Fibroblast of lung (primary cell): ENCODE results near the gene TDRD9.

ENCODE experiments used
- CTCF ChIP-seq, 2 donors: IDR thresholded peaks in 1 of 2; conservative IDR thresholded peaks in 1 of 2; 1 replicate in 1 of 2; 2 replicates in 1 of 2; pipeline ENCODE4 v1.5.1; 2011 to 2012; ENCODE audit warnings: low read length in 2 of 2, control low read depth in 1 of 2, inconsistent platforms in 1 of 2, low read depth in 1 of 2, mild to moderate bottlenecking in 1 of 2
- EZH2 ChIP-seq: IDR thresholded peaks from 2 replicates; pipeline ENCODE4 v1.5.1; 2012; ENCODE audit warnings: low read length, control low read depth, mild to moderate bottlenecking; ENCODE audit errors: missing control alignments

DNA sequence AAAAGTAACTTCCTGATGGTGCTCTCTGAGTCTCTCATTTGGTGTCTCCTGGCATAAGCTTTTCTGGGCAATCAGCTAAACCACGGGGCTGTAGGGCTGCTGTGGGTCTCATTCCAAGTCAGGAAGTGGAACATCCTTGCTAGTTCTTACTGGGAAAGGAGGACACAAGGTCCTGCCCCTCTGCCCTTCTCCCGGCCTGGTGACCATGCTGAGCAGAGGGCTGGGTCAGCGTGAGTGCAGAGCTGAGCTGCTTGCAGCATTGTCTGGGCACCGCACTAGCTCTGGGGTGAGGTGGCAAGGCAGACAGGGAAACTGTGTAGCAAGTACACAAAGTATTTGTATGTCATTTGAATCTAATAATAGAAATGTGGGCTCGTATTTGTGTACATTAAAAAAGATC lies 112.3 kb downstream of the TDRD9 start:
- TF ChIP-seq CTCF (conservative IDR thresholded peaks at IDR 0.05 in 1 of 2, IDR thresholded peaks at IDR 0.05 in 1 of 2; ENCODE audit: low read depth in 1 of 2, low read length in 2 of 2), result no peak
- no peak for TF ChIP-seq EZH2
